ENCODE results near the gene ZNF134.

ZNF134 gene

GRCh38 chr19:57641715-57642234 lies 27.7 kb downstream of the ZNF134 start:
- DNase-seq, result no peak

- DNase-seq, result no peak
These were observed 28.5 kb downstream of the ZNF134 start for GRCh38 chr19:57642396-57643046.

GRCh38 chr19:57643734-57644133 lies 29.7 kb downstream of the ZNF134 start:
- DNase-seq, result no peak

- DNase-seq, result no peak
These were observed 34.4 kb downstream of the ZNF134 start for GRCh38 chr19:57648331-57649003.

GRCh38 chr19:57651654-57651996 lies 37.6 kb downstream of the ZNF134 start:
- no peak for DNase-seq

- no peak for DNase-seq
These were observed 39.6 kb downstream of the ZNF134 start for GRCh38 chr19:57653689-57654088.

GRCh38 chr19:57655443-57655842 lies 41.4 kb downstream of the ZNF134 start:
- DNase-seq, result no peak

GRCh38 chr19:57656346-57656745 lies 42.3 kb downstream of the ZNF134 start:
- DNase-seq, result no peak

GRCh38 chr19:57664269-57665127 lies 50.5 kb downstream of the ZNF134 start:
- no peak for DNase-seq

GRCh38 chr19:57665261-57665806 lies 51.3 kb downstream of the ZNF134 start:
- DNase-seq, result no peak

- no peak for DNase-seq
These were observed 53.2 kb downstream of the ZNF134 start for GRCh38 chr19:57667228-57667627.

- DNase-seq, result no peak
These were observed 54.6 kb downstream of the ZNF134 start, which contains the start of gene ZSCAN4 for GRCh38 chr19:57668635-57669034. TSS of gene ZSCAN4 (plus strand) at chr19:57668935. CDS start at chr19:57676146, 7,211 bp downstream.

GRCh38 chr19:57671124-57671895 lies 57.3 kb downstream of the ZNF134 start:
- no peak for DNase-seq

GRCh38 chr19:57672466-57672865 lies 58.4 kb downstream of the ZNF134 start:
- DNase-seq, result no peak

All from CD4-positive, alpha-beta T cell treated with Interleukin-10 for 1 hour (primary cell).